ENCODE measurements around the gene DNAH1. TPM values are rescaled to one million over a fixed set of nuclear protein-coding genes. Genes with fewer than 3 reads are reported as not detected.

DNAH1 gene
- total RNA-seq, 1 experiment from 2014 or later: 5.5 TPM

GRCh38 chr3:52440671-52441070 is 124.6 kb downstream of the DNAH1 start (continued):
- TF ChIP-seq REST (IDR thresholded peaks at IDR 0.05; ENCODE audit: low read depth) (no peak), RAD21 (IDR thresholded peaks at IDR 0.05; ENCODE audit: low read depth) (no peak), POLR2A (IDR thresholded peaks at IDR 0.05; ENCODE audit: borderline replicate concordance, extremely low read depth, insufficient read depth, insufficient read length) (no peak), CEBPB (IDR thresholded peaks at IDR 0.05; ENCODE audit: low read depth) (no peak)

DNA sequence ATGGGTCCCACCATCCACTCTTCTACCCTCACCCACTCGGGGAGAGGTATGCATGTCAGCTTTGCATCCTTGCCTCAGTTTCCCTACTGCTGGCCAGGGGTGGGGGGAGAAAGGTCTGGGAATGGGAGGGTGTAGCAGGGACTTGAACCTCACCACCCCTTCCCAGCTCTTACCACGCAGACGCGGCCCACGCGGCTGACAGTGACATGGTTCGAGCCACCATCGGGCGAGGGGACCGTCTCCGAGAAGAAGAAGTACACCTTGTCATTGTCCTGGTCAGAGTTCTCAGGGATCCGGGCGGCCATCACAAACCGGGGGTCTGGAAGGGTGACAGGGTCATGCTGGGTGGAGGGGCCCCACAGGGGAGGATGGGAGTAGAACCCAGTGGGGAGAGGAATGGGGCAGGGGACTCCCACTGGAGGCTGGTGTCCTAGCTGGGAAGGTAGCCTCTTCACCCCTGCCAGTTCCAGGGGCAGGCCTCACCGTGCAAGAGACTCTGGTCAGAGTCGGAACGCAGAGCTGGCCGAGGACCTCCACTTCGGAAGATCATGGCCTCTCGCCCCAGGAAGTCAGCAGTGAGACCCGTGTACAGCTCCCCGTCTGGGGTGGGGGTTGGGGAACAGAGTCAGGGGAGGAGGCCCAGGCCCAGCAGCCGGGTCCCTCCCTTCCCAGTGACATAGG is 125.1 kb downstream of the DNAH1 start:
- no peak overlapping the region for H3K9ac ChIP-seq (ENCODE audit: low read length)
- H3K9me3 ChIP-seq (ENCODE audit: control insufficient read depth in 1 of 2, insufficient read depth in 1 of 2, low read depth in 1 of 2, low read length in 2 of 2): no peaks in the 10 kb centered on the region
- no peak overlapping the region for H3K4me2 ChIP-seq (ENCODE audit: low read length)
- H3K4me3 ChIP-seq (replicated peaks in 1 of 2; ENCODE audit: low read depth in 1 of 2, low read length in 2 of 2): no peak overlapping the region
- intact Hi-C loops (cut with micrococcal nuclease): no loop called here
- H3K36me3 ChIP-seq (ENCODE audit: control insufficient read depth in 1 of 2, insufficient read depth in 2 of 2, low read length in 2 of 2): no peaks in the 10 kb centered on the region
- H3K79me2 ChIP-seq (ENCODE audit: insufficient read depth, low read length): no peaks in the 10 kb centered on the region
- H3K4me1 ChIP-seq (ENCODE audit: control insufficient read depth in 1 of 2, insufficient read depth in 2 of 2, low read length in 2 of 2): peaks cover 2 to 14% of the 10 kb centered on the region in 2 experiments; a peak in 3 of 4 replicates
- no TSS peak for BruUV-seq (replicated peaks)
- no peak overlapping the region for H2AFZ ChIP-seq (ENCODE audit: low read depth, low read length, poor library complexity, severe bottlenecking)
- DNase-seq (ENCODE audit: low read depth, low spot score) (no peak), ATAC-seq (no peak)
- ChIA-PET CTCF (no interaction called here), RAD21 (ENCODE audit: low non-redundant PET in 1 of 2, low total read pairs in 2 of 2, uncharacterized antibody in 2 of 2, unreplicated experiment in 2 of 2) (no interaction called here), POLR2A (no interaction called here)
- no peak for TF ChIP-seq CBX3 (IDR thresholded peaks at IDR 0.05; ENCODE audit: low read depth)
- no peak for TF ChIP-seq ZBTB33 (IDR thresholded peaks at IDR 0.05; ENCODE audit: extremely low read depth, insufficient replicate concordance, low read length)
- TF ChIP-seq, protein P1, sequence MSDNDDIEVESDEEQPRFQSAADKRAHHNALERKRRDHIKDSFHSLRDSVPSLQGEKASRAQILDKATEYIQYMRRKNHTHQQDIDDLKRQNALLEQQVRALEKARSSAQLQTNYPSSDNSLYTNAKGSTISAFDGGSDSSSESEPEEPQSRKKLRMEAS (IDR thresholded peaks at IDR 0.05): no peak
- TF ChIP-seq ZNF274 (IDR thresholded peaks at IDR 0.05; ENCODE audit: low read depth, low read length): no peak
- TF ChIP-seq SIN3A (IDR thresholded peaks at IDR 0.05; ENCODE audit: low read depth): no peak
- no peak for TF ChIP-seq RAD21 (IDR thresholded peaks at IDR 0.05; ENCODE audit: low read depth)
- TF ChIP-seq SP1 (IDR thresholded peaks at IDR 0.05; ENCODE audit: low read depth): no peak
- TF ChIP-seq TCF7L2 (IDR thresholded peaks at IDR 0.05; ENCODE audit: borderline replicate concordance, extremely low read depth, insufficient read depth, insufficient read length): no peak
- no peak for TF ChIP-seq ELF1 (IDR thresholded peaks at IDR 0.05; ENCODE audit: borderline replicate concordance, low read depth)
- TF ChIP-seq POLR2A (IDR thresholded peaks at IDR 0.05; ENCODE audit: borderline replicate concordance, extremely low read depth, insufficient read depth, insufficient read length): no peak
- TF ChIP-seq CEBPB (IDR thresholded peaks at IDR 0.05; ENCODE audit: low read depth): no peak
- TF ChIP-seq EZH2 (IDR thresholded peaks at IDR 0.05): no peak
- TF ChIP-seq ZFX (IDR thresholded peaks at IDR 0.05): no peak
- H4K20me1 ChIP-seq (ENCODE audit: insufficient read depth): no peaks in the 10 kb centered on the region
- no peaks in the 10 kb centered on the region for H3K9me2 ChIP-seq (ENCODE audit: insufficient read depth)
- no peaks in the 10 kb centered on the region for H3K27me3 ChIP-seq (ENCODE audit: insufficient read depth, low read length)
- H3K27ac ChIP-seq (ENCODE audit: low read depth, low read length): no peak overlapping the region
